ENCODE results near the gene PLPP4. TPM values are rescaled to one million over a fixed set of nuclear protein-coding genes. Genes with fewer than 3 reads are reported as not detected.

PLPP4 gene
- total and polyA plus RNA-seq, 10 of the 15 experiments (the other 5 are each of a cell fraction or from before 2014, with no cell fraction given), result 0.08 to 3.1 (median 0.26) TPM; not detected in 3

DNA sequence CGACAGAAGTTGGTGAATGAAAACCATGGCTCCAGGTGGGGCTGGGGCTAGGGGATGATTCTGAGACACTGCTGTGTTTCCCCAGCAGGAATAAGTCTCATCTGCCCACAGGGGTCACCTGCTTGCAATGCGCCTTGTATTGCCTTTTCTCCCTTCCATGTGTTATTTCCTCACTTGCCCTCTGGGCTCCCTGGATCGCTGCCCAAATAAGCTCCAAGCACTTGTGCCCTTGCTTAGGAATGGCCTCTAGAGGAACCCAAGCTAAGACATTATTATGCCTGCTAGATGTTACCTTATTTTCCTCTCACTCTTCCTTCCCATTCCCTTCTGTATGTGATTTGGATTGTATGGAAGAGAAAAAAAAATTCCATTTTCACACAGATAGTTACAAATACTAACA, 24.8 kb upstream of the PLPP4 start (continued):
- no peak for TF ChIP-seq SUPT20H (IDR thresholded peaks at IDR 0.05; ENCODE audit: borderline replicate concordance, control insufficient read depth, low read depth, low read length)
- TF ChIP-seq CHD1 (IDR thresholded peaks at IDR 0.05; ENCODE audit: low read depth, low read length), result no peak
- no peak for TF ChIP-seq GABPA (IDR thresholded peaks at IDR 0.05; ENCODE audit: low read depth)
- no peak for TF ChIP-seq EZH2 (IDR thresholded peaks at IDR 0.05; ENCODE audit: borderline replicate concordance, control insufficient read depth, low read depth, low read length)
- TF ChIP-seq SUZ12 (IDR thresholded peaks at IDR 0.05; ENCODE audit: unreplicated experiment), result no peak
- TF ChIP-seq KDM1A (IDR thresholded peaks at IDR 0.05; ENCODE audit: borderline replicate concordance), result no peak
- TF ChIP-seq, protein P1, sequence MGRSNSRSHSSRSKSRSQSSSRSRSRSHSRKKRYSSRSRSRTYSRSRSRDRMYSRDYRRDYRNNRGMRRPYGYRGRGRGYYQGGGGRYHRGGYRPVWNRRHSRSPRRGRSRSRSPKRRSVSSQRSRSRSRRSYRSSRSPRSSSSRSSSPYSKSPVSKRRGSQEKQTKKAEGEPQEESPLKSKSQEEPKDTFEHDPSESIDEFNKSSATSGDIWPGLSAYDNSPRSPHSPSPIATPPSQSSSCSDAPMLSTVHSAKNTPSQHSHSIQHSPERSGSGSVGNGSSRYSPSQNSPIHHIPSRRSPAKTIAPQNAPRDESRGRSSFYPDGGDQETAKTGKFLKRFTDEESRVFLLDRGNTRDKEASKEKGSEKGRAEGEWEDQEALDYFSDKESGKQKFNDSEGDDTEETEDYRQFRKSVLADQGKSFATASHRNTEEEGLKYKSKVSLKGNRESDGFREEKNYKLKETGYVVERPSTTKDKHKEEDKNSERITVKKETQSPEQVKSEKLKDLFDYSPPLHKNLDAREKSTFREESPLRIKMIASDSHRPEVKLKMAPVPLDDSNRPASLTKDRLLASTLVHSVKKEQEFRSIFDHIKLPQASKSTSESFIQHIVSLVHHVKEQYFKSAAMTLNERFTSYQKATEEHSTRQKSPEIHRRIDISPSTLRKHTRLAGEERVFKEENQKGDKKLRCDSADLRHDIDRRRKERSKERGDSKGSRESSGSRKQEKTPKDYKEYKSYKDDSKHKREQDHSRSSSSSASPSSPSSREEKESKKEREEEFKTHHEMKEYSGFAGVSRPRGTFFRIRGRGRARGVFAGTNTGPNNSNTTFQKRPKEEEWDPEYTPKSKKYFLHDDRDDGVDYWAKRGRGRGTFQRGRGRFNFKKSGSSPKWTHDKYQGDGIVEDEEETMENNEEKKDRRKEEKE (IDR thresholded peaks at IDR 0.05), result no peak
- no peak for TF ChIP-seq STAT1 (conservative IDR thresholded peaks at IDR 0.05)

DNA sequence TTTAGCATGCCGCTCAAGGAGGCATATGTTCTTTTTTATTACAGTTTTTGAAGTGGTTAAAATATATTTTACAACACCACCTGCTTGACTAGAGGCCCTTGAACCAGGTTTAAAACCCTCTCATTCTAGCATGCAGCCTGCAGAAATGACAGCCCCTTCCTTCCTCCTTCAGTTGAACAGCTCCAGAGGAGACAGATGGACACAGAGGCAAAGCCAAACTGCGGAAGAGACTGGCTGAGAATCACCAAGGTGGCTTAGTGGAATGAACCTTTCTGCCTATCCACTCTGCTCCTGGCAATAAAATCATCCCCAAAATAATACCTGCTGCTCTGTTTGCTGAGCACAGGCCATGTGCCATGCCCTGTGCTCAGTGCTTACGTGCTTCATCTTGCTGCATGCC, 23.9 kb upstream of the PLPP4 start:
- H3K4me1 ChIP-seq (ENCODE audit: control insufficient read depth, insufficient read depth, low read length), result no peaks in the 10 kb centered on the region
- no peak overlapping the region for H3K4me2 ChIP-seq (ENCODE audit: control insufficient read depth, insufficient read depth)
- ChIA-PET CTCF (no interaction called here), SMC1A (ENCODE audit: uncharacterized antibody, unreplicated experiment) (no interaction called here), POLR2A (no interaction called here), RAD21 (ENCODE audit: unreplicated experiment) (no interaction called here)
- BruUV-seq (replicated peaks), result no TSS peak
- peaks cover 0 to 3% of the 10 kb centered on the region in 2 experiments; a peak in 1 of 4 replicates for H3K27me3 ChIP-seq (replicated peaks in 1 of 2; ENCODE audit: control insufficient read depth in 2 of 2, insufficient read depth in 2 of 2, low read length in 1 of 2)
- TF ChIP-seq MTA3 (IDR thresholded peaks at IDR 0.05; ENCODE audit: borderline replicate concordance, low read length), result no peak
- TF ChIP-seq, protein P2, sequence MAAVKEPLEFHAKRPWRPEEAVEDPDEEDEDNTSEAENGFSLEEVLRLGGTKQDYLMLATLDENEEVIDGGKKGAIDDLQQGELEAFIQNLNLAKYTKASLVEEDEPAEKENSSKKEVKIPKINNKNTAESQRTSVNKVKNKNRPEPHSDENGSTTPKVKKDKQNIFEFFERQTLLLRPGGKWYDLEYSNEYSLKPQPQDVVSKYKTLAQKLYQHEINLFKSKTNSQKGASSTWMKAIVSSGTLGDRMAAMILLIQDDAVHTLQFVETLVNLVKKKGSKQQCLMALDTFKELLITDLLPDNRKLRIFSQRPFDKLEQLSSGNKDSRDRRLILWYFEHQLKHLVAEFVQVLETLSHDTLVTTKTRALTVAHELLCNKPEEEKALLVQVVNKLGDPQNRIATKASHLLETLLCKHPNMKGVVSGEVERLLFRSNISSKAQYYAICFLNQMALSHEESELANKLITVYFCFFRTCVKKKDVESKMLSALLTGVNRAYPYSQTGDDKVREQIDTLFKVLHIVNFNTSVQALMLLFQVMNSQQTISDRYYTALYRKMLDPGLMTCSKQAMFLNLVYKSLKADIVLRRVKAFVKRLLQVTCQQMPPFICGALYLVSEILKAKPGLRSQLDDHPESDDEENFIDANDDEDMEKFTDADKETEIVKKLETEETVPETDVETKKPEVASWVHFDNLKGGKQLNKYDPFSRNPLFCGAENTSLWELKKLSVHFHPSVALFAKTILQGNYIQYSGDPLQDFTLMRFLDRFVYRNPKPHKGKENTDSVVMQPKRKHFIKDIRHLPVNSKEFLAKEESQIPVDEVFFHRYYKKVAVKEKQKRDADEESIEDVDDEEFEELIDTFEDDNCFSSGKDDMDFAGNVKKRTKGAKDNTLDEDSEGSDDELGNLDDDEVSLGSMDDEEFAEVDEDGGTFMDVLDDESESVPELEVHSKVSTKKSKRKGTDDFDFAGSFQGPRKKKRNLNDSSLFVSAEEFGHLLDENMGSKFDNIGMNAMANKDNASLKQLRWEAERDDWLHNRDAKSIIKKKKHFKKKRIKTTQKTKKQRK (IDR thresholded peaks at IDR 0.05; ENCODE audit: low read depth, low read length), result no peak
- TF ChIP-seq, protein P3, sequence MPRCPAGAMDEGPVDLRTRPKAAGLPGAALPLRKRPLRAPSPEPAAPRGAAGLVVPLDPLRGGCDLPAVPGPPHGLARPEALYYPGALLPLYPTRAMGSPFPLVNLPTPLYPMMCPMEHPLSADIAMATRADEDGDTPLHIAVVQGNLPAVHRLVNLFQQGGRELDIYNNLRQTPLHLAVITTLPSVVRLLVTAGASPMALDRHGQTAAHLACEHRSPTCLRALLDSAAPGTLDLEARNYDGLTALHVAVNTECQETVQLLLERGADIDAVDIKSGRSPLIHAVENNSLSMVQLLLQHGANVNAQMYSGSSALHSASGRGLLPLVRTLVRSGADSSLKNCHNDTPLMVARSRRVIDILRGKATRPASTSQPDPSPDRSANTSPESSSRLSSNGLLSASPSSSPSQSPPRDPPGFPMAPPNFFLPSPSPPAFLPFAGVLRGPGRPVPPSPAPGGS (IDR thresholded peaks at IDR 0.05; ENCODE audit: borderline replicate concordance, insufficient read depth, low read depth, low read length, poor library complexity, severe bottlenecking), result no peak
- intact Hi-C loops (cut with micrococcal nuclease; ENCODE audit: unreplicated experiment) (no loop called here), in situ Hi-C loops (cut with MboI) (no loop called here)
- no peak overlapping the region for H3K4me3 ChIP-seq
- H2AFZ ChIP-seq (ENCODE audit: control insufficient read depth, low read depth, low read length), result no peak overlapping the region
- no peak overlapping the region for H3K27ac ChIP-seq (ENCODE audit: control insufficient read depth, insufficient read depth)
- H3K36me3 ChIP-seq (ENCODE audit: control insufficient read depth in 2 of 2, insufficient read depth in 2 of 2, low read length in 1 of 2), result no peaks in the 10 kb centered on the region
- FAIRE-seq, result no peak
- WGBS (ENCODE audit: insufficient coverage, insufficient replicate concordance, low lambda C conversion rate, missing lambda C conversion rate), result 2% methylated on average over 3 of the region's 3 CpGs
- DNase-seq (ENCODE audit: low read depth, low spot score), result no peak
- no peak for ATAC-seq
- H3K79me2 ChIP-seq (ENCODE audit: control insufficient read depth, insufficient read depth, low read length), result no peaks in the 10 kb centered on the region
- H3K9ac ChIP-seq (ENCODE audit: control insufficient read depth, insufficient read depth, low read length), result no peak overlapping the region
- H4K20me1 ChIP-seq (ENCODE audit: control insufficient read depth, insufficient read depth), result no peaks in the 10 kb centered on the region
- H3K9me3 ChIP-seq (replicated peaks; ENCODE audit: control insufficient read depth, insufficient read depth, low read length), result no peaks in the 10 kb centered on the region; the same call in 2 of the 3 replicates

Data from GM12878 (cell line).